Fibroblast of lung (primary cell): ENCODE data around the gene PLB1.

Experiments
- EZH2 ChIP-seq: IDR thresholded peaks from 2 replicates; pipeline ENCODE4 v1.5.1; 2012; ENCODE audit warnings: low read length, control low read depth, mild to moderate bottlenecking; ENCODE audit errors: missing control alignments
- TF ChIP-seq, protein P1 (sequence below), 2 donors: IDR thresholded peaks in 1 of 2; conservative IDR thresholded peaks in 1 of 2; 1 replicate in 1 of 2; 2 replicates in 1 of 2; pipeline ENCODE4 v1.5.1; 2011 to 2012; ENCODE audit warnings: low read length in 2 of 2, control low read depth in 1 of 2, inconsistent platforms in 1 of 2, low read depth in 1 of 2, mild to moderate bottlenecking in 1 of 2

- TF ChIP-seq, protein P1, sequence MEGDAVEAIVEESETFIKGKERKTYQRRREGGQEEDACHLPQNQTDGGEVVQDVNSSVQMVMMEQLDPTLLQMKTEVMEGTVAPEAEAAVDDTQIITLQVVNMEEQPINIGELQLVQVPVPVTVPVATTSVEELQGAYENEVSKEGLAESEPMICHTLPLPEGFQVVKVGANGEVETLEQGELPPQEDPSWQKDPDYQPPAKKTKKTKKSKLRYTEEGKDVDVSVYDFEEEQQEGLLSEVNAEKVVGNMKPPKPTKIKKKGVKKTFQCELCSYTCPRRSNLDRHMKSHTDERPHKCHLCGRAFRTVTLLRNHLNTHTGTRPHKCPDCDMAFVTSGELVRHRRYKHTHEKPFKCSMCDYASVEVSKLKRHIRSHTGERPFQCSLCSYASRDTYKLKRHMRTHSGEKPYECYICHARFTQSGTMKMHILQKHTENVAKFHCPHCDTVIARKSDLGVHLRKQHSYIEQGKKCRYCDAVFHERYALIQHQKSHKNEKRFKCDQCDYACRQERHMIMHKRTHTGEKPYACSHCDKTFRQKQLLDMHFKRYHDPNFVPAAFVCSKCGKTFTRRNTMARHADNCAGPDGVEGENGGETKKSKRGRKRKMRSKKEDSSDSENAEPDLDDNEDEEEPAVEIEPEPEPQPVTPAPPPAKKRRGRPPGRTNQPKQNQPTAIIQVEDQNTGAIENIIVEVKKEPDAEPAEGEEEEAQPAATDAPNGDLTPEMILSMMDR (conservative IDR thresholded peaks at IDR 0.05 in 1 of 2, IDR thresholded peaks at IDR 0.05 in 1 of 2; ENCODE audit: low read depth in 1 of 2, low read length in 2 of 2): no peak
- no peak for TF ChIP-seq EZH2
Measured at GRCh38 chr2:28623582-28624405, 127.9 kb downstream of the PLB1 start.
